ENCODE measurements around the gene MESP1. TPM values are rescaled to one million over a fixed set of nuclear protein-coding genes. Genes with fewer than 3 reads are reported as not detected.

MESP1 gene
- total and polyA plus RNA-seq, 2 of the 8 experiments (the other 6 are each of a cell fraction or from before 2014, with no cell fraction given) = 0.15 to 0.23 TPM

DNA sequence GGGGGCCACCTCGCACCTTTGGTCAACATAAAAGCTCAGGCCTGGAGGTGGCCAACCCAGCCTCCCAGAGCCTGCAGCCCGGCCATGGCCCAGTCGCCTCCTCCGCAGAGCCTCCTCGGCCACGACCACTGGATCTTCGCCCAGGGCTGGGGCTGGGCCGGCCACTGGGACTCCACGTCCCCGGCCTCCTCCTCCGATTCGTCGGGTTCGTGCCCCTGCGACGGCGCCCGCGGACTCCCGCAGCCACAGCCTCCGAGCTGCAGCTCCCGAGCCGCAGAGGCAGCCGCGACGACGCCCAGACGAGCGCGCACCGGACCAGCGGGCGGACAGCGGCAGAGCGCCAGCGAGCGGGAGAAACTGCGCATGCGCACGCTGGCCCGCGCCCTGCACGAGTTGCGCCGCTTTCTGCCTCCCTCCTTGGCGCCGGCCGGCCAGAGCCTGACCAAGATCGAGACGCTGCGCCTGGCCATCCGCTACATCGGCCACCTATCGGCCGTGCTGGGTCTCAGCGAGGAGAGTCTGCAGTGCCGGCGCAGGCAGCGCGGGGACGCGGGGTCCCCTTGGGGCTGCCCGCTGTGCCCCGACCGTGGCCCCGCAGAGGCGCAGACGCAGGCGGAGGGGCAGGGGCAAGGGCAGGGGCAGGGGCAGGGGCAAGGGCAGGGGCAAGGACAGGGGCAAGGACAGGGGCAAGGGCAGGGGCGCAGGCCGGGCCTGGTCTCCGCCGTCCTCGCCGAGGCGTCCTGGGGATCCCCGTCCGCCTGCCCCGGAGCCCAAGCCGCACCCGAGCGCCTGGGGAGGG lies 25.4 kb upstream of the MESP1 start, which contains the start of gene MESP2:
MESP2 (plus strand) TSS at position 59 of the 799 bp plus-strand sequence; CDS start at position 85, 26 bp downstream.
- H3K23me2 ChIP-seq (ENCODE audit: low read depth, low read length) = no peaks in the 10 kb centered on the region; the same call in 1 of the 2 replicates
- no peak within 1 kb of the TSS for H3K23ac ChIP-seq (ENCODE audit: insufficient read length)
- H3K79me2 ChIP-seq (ENCODE audit: control insufficient read depth in 1 of 2, insufficient read depth in 2 of 2, low read length in 2 of 2) = no peaks in the 10 kb centered on the region
- H4K91ac ChIP-seq (replicated peaks; ENCODE audit: insufficient read length, low read length) = no peak within 1 kb of the TSS
- H3K9ac ChIP-seq (replicated peaks in 1 of 4; ENCODE audit: extremely low read depth in 1 of 4, low read depth in 3 of 4, low read length in 3 of 4) = no peak within 1 kb of the TSS; a peak in 2 of 7 replicates
- no peak within 1 kb of the TSS for H3K14ac ChIP-seq (ENCODE audit: insufficient read length)
- no peak within 1 kb of the TSS for H2BK15ac ChIP-seq (ENCODE audit: low read length)
- H3K9me3 ChIP-seq (ENCODE audit: insufficient read depth in 2 of 2, low read depth in 1 of 2, low read length in 1 of 2) = no peaks in the 10 kb centered on the region
- H2AK5ac ChIP-seq (ENCODE audit: low read depth, low read length) = no peak within 1 kb of the TSS
- POLR2A ChIA-PET (ENCODE audit: partially characterized antibody) = interaction anchor here (1.4 to 2.5 kb wide), 3 partner anchors 16 to 51 kb away, joined by 3 to 7 read pairs (median 3); no protein-coding TSS in a partner anchor
- no peaks in the 10 kb centered on the region for H4K20me1 ChIP-seq (replicated peaks in 1 of 2; ENCODE audit: control insufficient read depth in 1 of 2, insufficient read depth in 2 of 2, low read length in 2 of 2)
- peaks cover 0 to 4% (median 1%) of the 10 kb centered on the region in 4 experiments; a peak in 2 of 7 replicates for H3K4me1 ChIP-seq (replicated peaks in 1 of 4; ENCODE audit: control insufficient read depth in 3 of 4, insufficient read depth in 4 of 4, low read length in 3 of 4)
- FAIRE-seq (no peak), DNase-seq (ENCODE audit: low read depth in 1 of 2, low spot score in 2 of 2) (peak; percentile 75 to 90)
- H2BK120ac ChIP-seq (replicated peaks; ENCODE audit: low read depth, low read length) = no peak within 1 kb of the TSS
- no peak within 1 kb of the TSS for H3K27ac ChIP-seq (ENCODE audit: low read depth, low read length)
- no peak within 1 kb of the TSS for H4K5ac ChIP-seq (ENCODE audit: insufficient read length, low read depth, low read length)
- peak within 1 kb of the TSS; percentile 3 to 56 (median 30); a peak in 7 of 8 replicates for H3K4me3 ChIP-seq (ENCODE audit: extremely low read depth in 1 of 4, insufficient read depth in 2 of 4, low read depth in 3 of 4, low read length in 4 of 4)
- H3K79me1 ChIP-seq (ENCODE audit: low read depth, low read length) = no peaks in the 10 kb centered on the region
- H3K56ac ChIP-seq (replicated peaks; ENCODE audit: insufficient read length, low read depth, low read length) = no peak within 1 kb of the TSS
- no peaks in the 10 kb centered on the region for H3K36me3 ChIP-seq (ENCODE audit: control insufficient read depth in 2 of 4, insufficient read depth in 4 of 4, low read length in 3 of 4)
- H2AFZ ChIP-seq (ENCODE audit: low read length) = peak within 1 kb of the TSS; percentile 22; the same call in 1 of the 2 replicates
- 0 out of 2 replicates have a peak within 1 kb of the TSS, but pooled peaks have one; percentile 27 for H2BK12ac ChIP-seq (ENCODE audit: low read depth, low read length)
- peaks cover 13 to 31% (median 27%) of the 10 kb centered on the region in 4 experiments for H3K27me3 ChIP-seq (replicated peaks in 1 of 4; ENCODE audit: control insufficient read depth in 3 of 4, extremely low read depth in 1 of 4, insufficient read depth in 3 of 4, low read length in 3 of 4)
- peak within 1 kb of the TSS; percentile 34 to 75; a peak in 3 of 4 replicates for H3K4me2 ChIP-seq (ENCODE audit: insufficient read depth in 1 of 2, low read depth in 2 of 2, low read length in 2 of 2)
- H2BK5ac ChIP-seq (ENCODE audit: low read depth, low read length) = no peak within 1 kb of the TSS
- 13% methylated on average over 58 of the region's 82 CpGs; no CpG with 5 or more reads in 1 of the 2 experiments for WGBS, 2 experiments (ENCODE audit: extremely low coverage in 1 of 2, insufficient coverage in 1 of 2, insufficient read length in 1 of 2, insufficient replicate concordance in 2 of 2, low coverage in 1 of 2, low lambda C conversion rate in 2 of 2, missing lambda C conversion rate in 1 of 2)
- CTCF ChIA-PET (ENCODE audit: partially characterized antibody) = interaction anchor here (0.7 to 6.5 kb wide), 12 partner anchors 9 to 111 kb away, joined by 3 to 90 read pairs (median 3); partner anchors contain the start of gene ANPEP
- no peak within 1 kb of the TSS for H2BK20ac ChIP-seq (ENCODE audit: low read length)
- H3K18ac ChIP-seq (ENCODE audit: extremely low read depth, low read length) = peak within 1 kb of the TSS; percentile 97
- H4K8ac ChIP-seq (ENCODE audit: extremely low read depth, insufficient read depth, low read length) = peak within 1 kb of the TSS; percentile 95
- peak within 1 kb of the TSS; percentile 91 for H3K4ac ChIP-seq (replicated peaks; ENCODE audit: insufficient read length, low read depth, low read length)
- TF ChIP-seq KDM4A (IDR thresholded peaks at IDR 0.05; ENCODE audit: low read depth, low read length, severe bottlenecking) (peak; percentile 81), RAD21 (IDR thresholded peaks at IDR 0.05 in 1 of 2, conservative IDR thresholded peaks at IDR 0.05 in 1 of 2; ENCODE audit: low read depth in 2 of 2, low read length in 2 of 2) (peak; percentile 41 to 55; a peak in 3 of 4 replicates), YY1 (IDR thresholded peaks at IDR 0.05; ENCODE audit: low read depth, low read length) (no peak), KDM1A (IDR thresholded peaks at IDR 0.05; ENCODE audit: borderline replicate concordance, low read length) (no peak), NANOG (IDR thresholded peaks at IDR 0.05; ENCODE audit: insufficient read depth, low read depth, low read length, poor library complexity, severe bottlenecking) (peak; percentile 28), PHF8 (conservative IDR thresholded peaks at IDR 0.05; ENCODE audit: low read depth, low read length) (no peak), CHD1 (IDR thresholded peaks at IDR 0.05; ENCODE audit: low read depth, low read length) (no peak)
- TF ChIP-seq, protein P1, sequence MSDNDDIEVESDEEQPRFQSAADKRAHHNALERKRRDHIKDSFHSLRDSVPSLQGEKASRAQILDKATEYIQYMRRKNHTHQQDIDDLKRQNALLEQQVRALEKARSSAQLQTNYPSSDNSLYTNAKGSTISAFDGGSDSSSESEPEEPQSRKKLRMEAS (IDR thresholded peaks at IDR 0.05) = peak; percentile 97
